ENCODE results near the gene SCUBE3.
A peak's percentile ranks its signal among the peaks of the same experiment; 100 is the strongest.

Gene SCUBE3

GRCh38 chr6:35202066-35202546 lies 11.7 kb upstream of the SCUBE3 start:
- Histone ChIP-seq H3K36me3 (ENCODE audit: insufficient read depth, low read length) (no peaks in the 10 kb centered on the region), H3K9me3 (ENCODE audit: insufficient read depth, low read depth, low read length) (no peaks in the 10 kb centered on the region), H2AFZ (ENCODE audit: low read length) (no peak overlapping the region), H3K79me2 (ENCODE audit: insufficient read depth, low read length) (no peaks in the 10 kb centered on the region), H3K27me3 (ENCODE audit: insufficient read depth, low read length, poor library complexity, severe bottlenecking) (no peaks in the 10 kb centered on the region), H3K4me3 (ENCODE audit: low read length, poor library complexity, severe bottlenecking) (no peak overlapping the region), H4K20me1 (ENCODE audit: insufficient read depth, low read length, poor library complexity, severe bottlenecking) (no peaks in the 10 kb centered on the region), H3K9me2 (replicated peaks; ENCODE audit: low read depth, low read length) (no peaks in the 10 kb centered on the region), H3K9ac (ENCODE audit: low read depth, low read length, poor library complexity, severe bottlenecking) (no peak overlapping the region), H3K4me2 (ENCODE audit: low read depth, low read length, poor library complexity, severe bottlenecking) (no peak overlapping the region), H3F3A (ENCODE audit: low read depth) (no peaks in the 10 kb centered on the region), H3K4me1 (ENCODE audit: insufficient read depth, low read length, poor library complexity, severe bottlenecking) (no peaks in the 10 kb centered on the region)
- TF ChIP-seq EZH2phosphoT487 (IDR thresholded peaks at IDR 0.05; ENCODE audit: borderline replicate concordance) (no peak), CTCF (conservative IDR thresholded peaks at IDR 0.05; ENCODE audit: low read length) (0 out of 2 replicates have a peak, but pooled peaks have one; percentile 12)

GRCh38 chr6:35203152-35203670 lies 10.5 kb upstream of the SCUBE3 start:
- no peaks in the 10 kb centered on the region for H4K20me1 ChIP-seq (ENCODE audit: insufficient read depth, low read length, poor library complexity, severe bottlenecking)
- H3K4me2 ChIP-seq (ENCODE audit: low read depth, low read length, poor library complexity, severe bottlenecking): no peak overlapping the region

GRCh38 chr6:35203680-35204079 lies 10.1 kb upstream of the SCUBE3 start:
- no peak overlapping the region for H2AFZ ChIP-seq (ENCODE audit: low read length)
- H3K79me2 ChIP-seq (ENCODE audit: insufficient read depth, low read length): no peaks in the 10 kb centered on the region
- TF ChIP-seq CTCF (conservative IDR thresholded peaks at IDR 0.05; ENCODE audit: low read length) (no peak), EZH2phosphoT487 (IDR thresholded peaks at IDR 0.05; ENCODE audit: borderline replicate concordance) (no peak)
- H3F3A ChIP-seq (ENCODE audit: low read depth): no peaks in the 10 kb centered on the region
- H3K4me3 ChIP-seq (ENCODE audit: low read length, poor library complexity, severe bottlenecking): no peak overlapping the region
- no peaks in the 10 kb centered on the region for H3K27me3 ChIP-seq (ENCODE audit: insufficient read depth, low read length, poor library complexity, severe bottlenecking)
- H4K20me1 ChIP-seq (ENCODE audit: insufficient read depth, low read length, poor library complexity, severe bottlenecking): no peaks in the 10 kb centered on the region
- H3K9ac ChIP-seq (ENCODE audit: low read depth, low read length, poor library complexity, severe bottlenecking): no peak overlapping the region
- H3K4me2 ChIP-seq (ENCODE audit: low read depth, low read length, poor library complexity, severe bottlenecking): no peak overlapping the region
- H3K9me2 ChIP-seq (replicated peaks; ENCODE audit: low read depth, low read length): no peaks in the 10 kb centered on the region
- H3K9me3 ChIP-seq (ENCODE audit: insufficient read depth, low read depth, low read length): no peaks in the 10 kb centered on the region
- H3K36me3 ChIP-seq (ENCODE audit: insufficient read depth, low read length): no peaks in the 10 kb centered on the region
- H3K4me1 ChIP-seq (ENCODE audit: insufficient read depth, low read length, poor library complexity, severe bottlenecking): no peaks in the 10 kb centered on the region

More at GRCh38 chr6:35203152-35203670, 10.5 kb upstream of the SCUBE3 start:
- Histone ChIP-seq H3K79me2 (ENCODE audit: insufficient read depth, low read length) (no peaks in the 10 kb centered on the region), H3K9ac (ENCODE audit: low read depth, low read length, poor library complexity, severe bottlenecking) (no peak overlapping the region), H3K9me2 (replicated peaks; ENCODE audit: low read depth, low read length) (no peaks in the 10 kb centered on the region), H3K27me3 (ENCODE audit: insufficient read depth, low read length, poor library complexity, severe bottlenecking) (no peaks in the 10 kb centered on the region), H3K36me3 (ENCODE audit: insufficient read depth, low read length) (no peaks in the 10 kb centered on the region), H3K9me3 (ENCODE audit: insufficient read depth, low read depth, low read length) (no peaks in the 10 kb centered on the region), H3F3A (ENCODE audit: low read depth) (no peaks in the 10 kb centered on the region), H2AFZ (ENCODE audit: low read length) (no peak overlapping the region), H3K4me3 (ENCODE audit: low read length, poor library complexity, severe bottlenecking) (no peak overlapping the region), H3K4me1 (ENCODE audit: insufficient read depth, low read length, poor library complexity, severe bottlenecking) (no peaks in the 10 kb centered on the region)
- TF ChIP-seq EZH2phosphoT487 (IDR thresholded peaks at IDR 0.05; ENCODE audit: borderline replicate concordance): no peak
- TF ChIP-seq CTCF (conservative IDR thresholded peaks at IDR 0.05; ENCODE audit: low read length): no peak
